Measurements from ENCODE around the gene LTC4S.

- TF ChIP-seq, protein P1, sequence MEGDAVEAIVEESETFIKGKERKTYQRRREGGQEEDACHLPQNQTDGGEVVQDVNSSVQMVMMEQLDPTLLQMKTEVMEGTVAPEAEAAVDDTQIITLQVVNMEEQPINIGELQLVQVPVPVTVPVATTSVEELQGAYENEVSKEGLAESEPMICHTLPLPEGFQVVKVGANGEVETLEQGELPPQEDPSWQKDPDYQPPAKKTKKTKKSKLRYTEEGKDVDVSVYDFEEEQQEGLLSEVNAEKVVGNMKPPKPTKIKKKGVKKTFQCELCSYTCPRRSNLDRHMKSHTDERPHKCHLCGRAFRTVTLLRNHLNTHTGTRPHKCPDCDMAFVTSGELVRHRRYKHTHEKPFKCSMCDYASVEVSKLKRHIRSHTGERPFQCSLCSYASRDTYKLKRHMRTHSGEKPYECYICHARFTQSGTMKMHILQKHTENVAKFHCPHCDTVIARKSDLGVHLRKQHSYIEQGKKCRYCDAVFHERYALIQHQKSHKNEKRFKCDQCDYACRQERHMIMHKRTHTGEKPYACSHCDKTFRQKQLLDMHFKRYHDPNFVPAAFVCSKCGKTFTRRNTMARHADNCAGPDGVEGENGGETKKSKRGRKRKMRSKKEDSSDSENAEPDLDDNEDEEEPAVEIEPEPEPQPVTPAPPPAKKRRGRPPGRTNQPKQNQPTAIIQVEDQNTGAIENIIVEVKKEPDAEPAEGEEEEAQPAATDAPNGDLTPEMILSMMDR (IDR thresholded peaks at IDR 0.05; ENCODE audit: insufficient read depth, low read length) = no peak
- TF ChIP-seq POLR2AphosphoS5 (IDR thresholded peaks at IDR 0.05; ENCODE audit: low read depth) = no peak
Measured at GRCh38 chr5:179836225-179837019, 42.6 kb downstream of the LTC4S start.

Data from HL-60 (cell line).